GM18909 (cell line): ENCODE measurements around the gene TXNIP.

Experiments
- ATAC-seq: cut with Tn5 transposase; IDR thresholded peaks from one replicate; pipeline ENCODE4 v1.9.1; 2021; ENCODE audit warnings: mild to moderate bottlenecking; ENCODE audit not compliant: unreplicated experiment, poor library complexity

Gene TXNIP

DNA sequence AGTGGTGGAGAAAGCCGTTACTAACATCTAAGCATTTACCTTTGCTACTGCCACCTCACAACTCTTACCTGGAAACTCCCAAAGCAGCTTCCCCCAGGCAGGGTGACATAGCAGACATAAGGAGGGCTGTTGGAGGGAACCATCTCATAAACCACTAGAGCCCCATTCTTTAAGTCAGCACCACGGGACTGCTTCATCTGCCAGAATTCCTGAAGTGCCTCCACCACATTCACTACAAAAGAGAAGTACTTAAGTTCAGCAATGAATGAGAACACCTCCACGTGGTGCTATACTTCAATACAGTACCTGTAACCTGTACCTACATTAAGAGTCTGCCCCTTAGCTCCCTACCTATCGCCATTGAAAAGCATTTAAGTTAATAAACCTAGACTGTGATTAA is 48.8 kb downstream of the TXNIP start:
- no peak for ATAC-seq

DNA sequence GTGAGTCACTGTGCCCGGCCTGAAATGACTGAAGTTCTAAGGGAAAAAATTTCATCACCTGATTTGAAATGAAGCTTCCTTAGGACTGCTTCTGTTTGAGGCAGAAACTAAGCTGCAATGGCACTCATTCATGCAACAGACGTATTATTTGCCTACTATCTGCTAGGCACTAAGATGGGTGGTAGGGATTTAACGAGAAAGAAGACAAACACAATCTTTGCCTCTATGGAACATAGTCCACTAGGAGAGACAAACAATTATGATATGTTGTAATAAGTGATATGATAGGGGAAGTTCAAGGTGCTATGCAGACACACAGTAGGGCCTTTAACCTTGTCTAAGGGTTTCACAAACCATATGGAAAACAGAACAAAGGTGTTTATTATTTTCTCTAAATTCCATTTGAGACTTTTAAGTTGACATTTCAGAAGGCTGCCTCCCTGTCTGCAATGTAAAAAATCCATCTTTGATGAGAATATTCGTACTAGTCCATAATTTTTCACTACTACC is 49.8 kb downstream of the TXNIP start:
- ATAC-seq, result no peak

DNA sequence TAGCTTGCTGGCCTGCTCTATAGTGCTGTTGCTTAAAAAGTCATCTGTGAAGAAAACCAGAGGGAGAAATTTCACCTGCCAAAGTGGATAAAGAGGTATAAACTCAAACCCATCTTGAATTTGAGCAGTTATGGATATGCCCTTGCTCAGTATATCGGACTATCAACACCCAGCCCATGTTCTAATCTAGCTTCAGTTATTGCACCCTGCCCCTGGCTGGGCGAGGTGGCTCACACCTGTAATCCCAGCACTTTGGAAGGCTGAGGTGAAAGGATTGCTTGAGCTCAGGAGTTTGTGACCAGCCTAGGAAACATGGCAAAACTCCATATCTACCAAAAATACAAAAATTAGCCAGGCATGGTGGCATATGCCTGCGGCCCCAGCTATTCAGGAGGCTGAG is 51.8 kb downstream of the TXNIP start:
- ATAC-seq, result no peak

DNA sequence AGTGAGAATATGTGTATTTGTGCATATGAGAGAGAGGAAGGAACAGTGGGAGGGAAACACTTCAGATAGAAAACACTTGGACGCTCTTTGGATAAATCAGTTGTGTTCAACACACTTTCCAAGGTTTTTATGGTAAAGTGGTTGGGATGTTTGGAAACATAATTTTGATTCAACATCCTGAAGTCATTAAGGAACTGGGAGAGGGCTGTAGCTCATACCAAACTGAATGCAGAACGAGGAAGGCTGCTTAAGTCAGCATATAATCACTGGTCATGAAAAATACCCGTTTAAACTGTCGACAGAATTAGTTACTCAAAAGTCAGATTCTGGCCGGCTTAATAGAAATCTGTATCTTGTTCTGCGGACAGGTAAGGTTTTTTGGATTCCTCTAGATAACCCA is 53.5 kb downstream of the TXNIP start:
- ATAC-seq, result no peak
